ENCODE results near the gene BIRC5.
A peak's percentile ranks its signal among the peaks of the same experiment; 100 is the strongest.

Gene BIRC5

DNA sequence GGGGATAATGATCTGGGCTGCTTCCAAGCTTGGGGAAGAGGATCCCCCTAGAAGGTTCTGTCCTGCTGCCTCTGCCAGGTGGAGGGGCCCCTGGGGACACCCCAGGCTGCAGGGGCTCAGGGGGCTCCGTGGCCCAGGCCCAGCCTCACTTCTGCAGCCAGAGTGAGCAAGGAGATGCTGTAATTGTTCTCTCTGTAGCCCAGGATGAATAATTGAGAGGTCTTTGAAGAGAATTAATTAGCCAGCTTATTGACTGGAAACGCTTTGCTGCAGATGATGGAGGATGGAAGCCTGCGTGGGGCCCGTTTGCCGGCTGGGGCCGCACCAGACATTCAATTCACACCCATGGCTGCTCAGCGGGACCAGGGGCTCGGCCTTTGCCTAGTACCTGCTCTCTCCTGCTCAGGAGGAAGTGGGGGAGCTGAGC is 55.9 kb downstream of the BIRC5 start:
- Histone ChIP-seq H3K79me2 (ENCODE audit: insufficient read depth, low read depth) (0 out of 2 replicates have a peak, but pooled peaks cover 4% of the 10 kb centered on the region), H3K27ac (no peak overlapping the region), H3K27me3 (ENCODE audit: insufficient read depth, low read depth) (no peaks in the 10 kb centered on the region), H3K9ac (no peak overlapping the region), H3K4me1 (ENCODE audit: low read depth, poor library complexity, severe bottlenecking) (peaks cover 38% of the 10 kb centered on the region), H2AFZ (ENCODE audit: low read depth) (no peak overlapping the region), H3K4me2 (no peak overlapping the region), H3K36me3 (ENCODE audit: insufficient read depth) (no peaks in the 10 kb centered on the region), H3K4me3 (IDR thresholded peaks at IDR 0.05; ENCODE audit: insufficient read depth, low read depth, low read length) (no peak overlapping the region), H4K20me1 (ENCODE audit: insufficient read depth) (no peaks in the 10 kb centered on the region)
- no peak for TF ChIP-seq CTCF (conservative IDR thresholded peaks at IDR 0.05; ENCODE audit: low read depth, low read length)

- H3K4me1 ChIP-seq (ENCODE audit: low read depth, poor library complexity, severe bottlenecking) = peaks cover 54% of the 10 kb centered on the region
- no peak overlapping the region for H3K9ac ChIP-seq
Measured at GRCh38 chr17:78271419-78272170, 57.5 kb downstream of the BIRC5 start.

GRCh38 chr17:78272181-78272913 is 58.3 kb downstream of the BIRC5 start:
- no peak for TF ChIP-seq CTCF (conservative IDR thresholded peaks at IDR 0.05; ENCODE audit: low read depth, low read length)
- Histone ChIP-seq H3K4me2 (peak overlapping the region; percentile 49; the same call in 1 of the 2 replicates), H3K4me1 (ENCODE audit: low read depth, poor library complexity, severe bottlenecking) (peaks cover 61% of the 10 kb centered on the region), H3K27me3 (ENCODE audit: insufficient read depth, low read depth) (no peaks in the 10 kb centered on the region), H3K36me3 (ENCODE audit: insufficient read depth) (no peaks in the 10 kb centered on the region), H3K27ac (peak overlapping the region; percentile 54), H4K20me1 (ENCODE audit: insufficient read depth) (no peaks in the 10 kb centered on the region), H3K9ac (peak overlapping the region; percentile 15; the same call in 1 of the 2 replicates), H3K79me2 (ENCODE audit: insufficient read depth, low read depth) (0 out of 2 replicates have a peak, but pooled peaks cover 4% of the 10 kb centered on the region), H3K4me3 (IDR thresholded peaks at IDR 0.05; ENCODE audit: insufficient read depth, low read depth, low read length) (no peak overlapping the region), H2AFZ (ENCODE audit: low read depth) (peak overlapping the region; percentile 23)

More at GRCh38 chr17:78271419-78272170, 57.5 kb downstream of the BIRC5 start:
- H3K36me3 ChIP-seq (ENCODE audit: insufficient read depth) = no peaks in the 10 kb centered on the region
- no peak overlapping the region for H2AFZ ChIP-seq (ENCODE audit: low read depth)
- H4K20me1 ChIP-seq (ENCODE audit: insufficient read depth) = no peaks in the 10 kb centered on the region
- 0 out of 2 replicates have a peak, but pooled peaks cover 4% of the 10 kb centered on the region for H3K79me2 ChIP-seq (ENCODE audit: insufficient read depth, low read depth)
- H3K27me3 ChIP-seq (ENCODE audit: insufficient read depth, low read depth) = no peaks in the 10 kb centered on the region
- no peak for TF ChIP-seq CTCF (conservative IDR thresholded peaks at IDR 0.05; ENCODE audit: low read depth, low read length)
- peak overlapping the region; percentile 49; the same call in 1 of the 2 replicates for H3K4me2 ChIP-seq
- no peak overlapping the region for H3K27ac ChIP-seq
- H3K4me3 ChIP-seq (IDR thresholded peaks at IDR 0.05; ENCODE audit: insufficient read depth, low read depth, low read length) = no peak overlapping the region

- H3K9ac ChIP-seq = peak overlapping the region; percentile 15; the same call in 1 of the 2 replicates
- H3K4me2 ChIP-seq = peak overlapping the region; percentile 49; the same call in 1 of the 2 replicates
- H3K79me2 ChIP-seq (ENCODE audit: insufficient read depth, low read depth) = 0 out of 2 replicates have a peak, but pooled peaks cover 4% of the 10 kb centered on the region
- no peak overlapping the region for H3K4me3 ChIP-seq (IDR thresholded peaks at IDR 0.05; ENCODE audit: insufficient read depth, low read depth, low read length)
- no peak for TF ChIP-seq CTCF (conservative IDR thresholded peaks at IDR 0.05; ENCODE audit: low read depth, low read length)
- peak overlapping the region; percentile 54 for H3K27ac ChIP-seq
- H4K20me1 ChIP-seq (ENCODE audit: insufficient read depth) = no peaks in the 10 kb centered on the region
- peak overlapping the region; percentile 23 for H2AFZ ChIP-seq (ENCODE audit: low read depth)
- peaks cover 66% of the 10 kb centered on the region for H3K4me1 ChIP-seq (ENCODE audit: low read depth, poor library complexity, severe bottlenecking)
- no peaks in the 10 kb centered on the region for H3K27me3 ChIP-seq (ENCODE audit: insufficient read depth, low read depth)
- no peaks in the 10 kb centered on the region for H3K36me3 ChIP-seq (ENCODE audit: insufficient read depth)
Measured at GRCh38 chr17:78272914-78273258, 58.8 kb downstream of the BIRC5 start.
